NCI-H1930 (cell line): ENCODE measurements around the gene IL1RL1.

Source experiments
- DNase-seq, 2 experiments: peaks; one replicate each; lab custom pipeline; 2025; lab: John Stamatoyannopoulos, UW

Gene IL1RL1

DNA sequence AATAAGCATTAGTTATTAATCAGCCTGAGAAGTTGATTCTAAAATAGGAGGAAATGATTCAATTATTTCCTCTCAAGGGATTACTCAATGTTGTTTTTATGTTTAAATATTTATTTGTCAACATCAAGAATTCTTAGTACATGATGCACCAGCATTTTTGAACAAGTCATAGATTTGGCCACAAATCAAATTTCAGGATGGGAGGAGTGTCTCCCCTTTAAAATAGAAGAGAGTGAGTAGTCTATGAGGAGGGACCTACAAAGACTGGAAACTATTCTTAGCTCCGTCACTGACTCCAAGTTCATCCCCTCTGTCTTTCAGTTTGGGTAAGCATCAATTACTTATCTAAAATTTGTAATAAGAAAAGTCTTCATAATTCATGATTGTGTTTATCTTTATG is 25.6 kb downstream of the IL1RL1 start:
- no peak for DNase-seq

GRCh38 chr2:102337481-102338386 is 26.4 kb downstream of the IL1RL1 start:
- no peak for DNase-seq

DNA sequence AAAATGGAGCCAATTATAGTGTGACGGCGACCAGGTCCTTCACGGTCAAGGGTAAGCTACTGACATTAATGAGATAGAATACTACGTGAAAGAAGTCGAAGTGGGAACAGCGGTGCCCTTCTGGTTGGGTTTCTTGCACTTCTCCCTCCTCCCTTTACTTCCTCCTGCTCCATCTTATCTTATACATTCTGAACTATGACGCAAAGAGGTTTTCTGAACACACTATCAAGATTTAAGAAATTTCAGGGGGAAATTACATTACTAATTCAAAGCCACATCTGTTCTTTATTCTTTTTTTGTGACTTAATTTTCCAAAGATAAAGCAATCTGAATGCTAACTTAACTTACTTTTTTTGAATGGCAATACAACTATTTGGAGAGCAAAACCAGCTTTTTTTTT is 29.4 kb downstream of the IL1RL1 start:
- DNase-seq: no peak

- no peak for DNase-seq
Measured at GRCh38 chr2:102342888-102343287, 31.5 kb downstream of the IL1RL1 start.

GRCh38 chr2:102344397-102344796 is 33.0 kb downstream of the IL1RL1 start:
- no peak for DNase-seq

GRCh38 chr2:102345329-102345920 is 34.1 kb downstream of the IL1RL1 start:
- no peak for DNase-seq

DNA sequence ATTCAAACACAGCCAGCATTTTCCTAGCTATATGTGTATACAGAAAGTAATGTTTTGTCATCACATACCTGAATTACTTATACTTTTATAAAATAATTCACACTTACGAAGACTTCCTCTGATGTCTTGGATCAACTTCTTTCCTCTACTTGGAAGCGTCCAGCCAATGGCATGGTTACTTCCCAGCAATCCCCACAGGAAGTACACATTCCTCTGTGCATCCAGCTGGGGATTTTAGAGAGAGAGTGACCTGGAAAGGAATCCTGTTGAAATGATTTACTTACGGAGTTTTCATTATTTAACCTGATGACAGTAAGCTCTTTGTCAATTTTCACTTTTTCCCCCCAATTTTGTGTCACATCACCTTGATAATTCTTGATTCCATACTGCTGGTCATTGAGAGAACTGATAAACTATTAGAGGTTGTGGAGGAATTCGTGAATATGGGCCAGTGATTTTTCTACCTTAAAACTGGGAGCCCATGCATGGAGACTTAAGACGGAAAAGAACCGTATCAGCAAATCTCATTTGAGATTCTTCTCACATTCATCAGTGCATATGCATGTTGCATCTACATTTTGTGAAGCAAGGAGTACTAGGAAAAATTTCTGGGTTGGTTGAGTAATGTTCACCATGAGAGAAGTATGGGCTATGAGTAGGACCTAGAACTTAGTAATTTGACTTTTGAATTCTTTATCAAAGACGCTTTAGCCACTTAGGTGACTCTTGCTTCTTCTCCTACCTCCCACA is 35.2 kb downstream of the IL1RL1 start:
- DNase-seq: no peak

- no peak for DNase-seq
Measured at GRCh38 chr2:102350137-102350793, 38.9 kb downstream of the IL1RL1 start.

DNA sequence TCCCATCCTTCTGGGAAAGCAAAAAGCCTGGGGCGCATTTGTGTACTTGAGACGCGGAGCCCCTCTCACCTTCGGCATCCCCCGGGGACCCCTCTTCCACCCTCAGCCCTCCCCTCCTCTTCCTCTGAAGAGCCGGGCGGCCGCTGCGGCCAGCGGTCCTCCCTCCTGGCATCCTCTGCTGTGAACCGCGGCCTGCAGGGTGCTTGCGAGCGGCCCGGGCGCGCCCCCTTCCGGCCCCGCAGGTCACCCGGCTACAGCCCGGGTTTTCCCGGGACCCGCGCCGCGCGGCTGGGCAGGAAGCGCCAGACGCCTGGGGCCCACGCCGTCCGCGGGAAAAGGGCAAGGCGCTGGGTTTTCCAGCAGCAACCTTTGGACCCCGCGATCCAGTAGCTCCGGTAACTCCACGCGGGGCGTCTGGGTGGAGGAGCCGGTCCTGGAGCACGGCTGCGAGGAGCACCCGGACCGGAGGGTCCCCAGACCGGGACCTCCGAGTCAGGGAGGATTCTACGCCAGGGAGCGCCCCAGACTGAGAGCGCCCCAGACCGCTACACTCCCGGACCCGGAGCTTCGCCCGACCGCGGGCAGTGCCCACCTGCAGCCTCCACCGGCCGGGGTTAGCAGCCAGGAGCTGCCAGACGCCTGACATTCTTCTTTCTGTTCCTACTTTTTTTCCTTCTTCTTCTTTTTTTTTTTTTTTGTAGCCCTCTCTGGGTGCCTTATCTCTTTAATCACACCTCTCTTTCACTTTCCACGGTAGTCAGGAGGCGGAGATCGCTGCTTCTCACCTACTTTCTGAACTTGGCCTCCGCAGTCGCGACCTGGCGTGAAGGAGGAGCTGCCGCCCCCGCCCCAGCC is 44.4 kb downstream of the IL1RL1 start, which contains the start of gene IL18R1:
Gene IL18R1, plus strand, starts transcription at position 271 of the 855 bp plus-strand sequence. CDS start 6,865 bp downstream, outside the sequence.
- DNase-seq: peak; percentile 56 to 72

DNA sequence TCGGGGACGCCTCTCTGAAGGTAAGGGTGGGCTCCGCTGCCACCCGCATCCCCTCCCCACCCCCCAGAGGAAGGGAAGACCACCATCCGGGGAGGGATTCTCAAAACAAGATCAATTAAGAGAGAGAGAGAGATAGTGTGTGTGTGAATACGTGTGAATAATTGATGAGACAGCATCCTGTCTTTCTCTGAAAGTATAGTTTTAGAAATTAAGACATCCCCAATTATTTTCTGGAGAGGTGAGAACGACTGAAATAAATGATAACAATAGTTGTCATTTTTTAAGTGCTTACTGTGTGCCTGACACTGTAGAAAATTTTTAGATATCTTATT is 45.0 kb downstream of the IL1RL1 start:
- no peak for DNase-seq

DNA sequence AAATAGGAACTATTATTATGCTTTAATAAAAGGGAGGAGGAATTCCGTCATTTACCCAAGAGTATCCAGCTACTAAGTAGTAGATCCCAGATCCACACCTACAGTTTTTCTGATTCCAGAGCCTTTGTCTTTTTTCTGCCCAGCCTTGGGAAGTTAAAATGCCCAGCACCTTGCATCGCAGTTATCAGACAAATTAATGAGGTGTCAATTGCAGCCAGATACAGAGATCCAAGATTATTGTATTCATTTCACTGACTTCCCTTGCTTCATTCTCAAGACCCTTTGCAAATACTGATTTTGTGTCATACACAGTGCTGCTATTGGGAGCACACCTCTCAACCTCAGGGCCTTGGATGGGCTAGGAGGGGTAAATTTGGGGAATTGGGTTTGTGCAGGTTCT is 45.4 kb downstream of the IL1RL1 start:
- DNase-seq: no peak

DNA sequence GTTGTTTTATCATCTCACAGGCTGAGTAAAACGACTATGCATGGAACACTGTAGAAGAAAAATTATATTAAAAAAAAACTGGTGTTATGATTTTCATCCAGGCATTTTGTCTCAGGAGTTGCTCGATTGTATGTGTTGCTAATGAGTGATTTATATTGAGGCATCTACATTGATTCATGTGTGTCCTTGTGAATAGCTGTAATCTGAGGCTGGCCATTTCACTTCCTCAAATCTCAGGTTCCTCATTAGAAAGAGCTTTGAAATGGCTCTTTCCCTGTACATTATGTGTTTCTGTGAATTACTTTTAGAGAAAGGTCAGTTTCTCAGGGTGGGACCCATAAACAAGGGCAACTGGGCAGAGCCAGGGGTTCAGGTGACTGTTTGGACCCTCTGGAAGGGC is 46.6 kb downstream of the IL1RL1 start:
- DNase-seq: no peak

DNA sequence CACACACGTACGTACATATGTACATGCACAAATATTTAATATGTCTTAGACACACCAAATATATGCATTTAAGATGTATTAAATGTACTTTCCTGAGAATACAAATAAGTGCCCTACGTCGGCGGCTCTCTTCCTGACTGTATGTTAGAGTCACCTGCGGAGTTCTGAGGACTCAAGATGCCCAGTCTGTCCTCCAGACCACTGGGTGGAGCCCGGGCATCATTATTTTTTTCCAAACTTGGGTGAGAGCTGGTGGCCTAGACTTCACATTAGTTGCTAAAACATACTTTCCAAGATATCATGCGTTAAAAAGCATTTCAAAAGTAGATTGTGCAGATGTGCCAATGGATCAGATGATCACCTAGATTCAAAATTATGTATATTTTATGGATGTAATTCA is 47.1 kb downstream of the IL1RL1 start:
- no peak for DNase-seq

DNA sequence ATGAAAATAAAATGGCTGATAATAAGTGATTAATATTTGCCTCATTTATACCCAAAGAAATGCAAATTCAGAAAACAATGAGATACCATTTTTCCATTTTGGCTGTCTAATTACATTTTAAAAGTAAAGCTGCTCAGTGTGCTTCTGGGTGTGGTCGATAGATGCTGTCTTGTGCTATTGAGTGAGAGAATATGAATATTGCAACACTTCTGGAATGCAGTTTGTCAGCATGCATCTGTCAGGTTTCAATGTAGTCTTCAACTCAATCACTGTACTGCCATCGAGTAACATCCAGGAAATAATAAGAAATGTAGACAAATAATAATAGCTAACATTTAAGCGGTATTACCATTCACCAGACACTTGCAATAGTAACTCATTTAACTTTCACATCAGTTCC is 48.2 kb downstream of the IL1RL1 start:
- no peak for DNase-seq

- DNase-seq: no peak
Measured at GRCh38 chr2:102361632-102362241, 50.4 kb downstream of the IL1RL1 start.

GRCh38 chr2:102365763-102366162 is 54.4 kb downstream of the IL1RL1 start:
- no peak for DNase-seq

DNA sequence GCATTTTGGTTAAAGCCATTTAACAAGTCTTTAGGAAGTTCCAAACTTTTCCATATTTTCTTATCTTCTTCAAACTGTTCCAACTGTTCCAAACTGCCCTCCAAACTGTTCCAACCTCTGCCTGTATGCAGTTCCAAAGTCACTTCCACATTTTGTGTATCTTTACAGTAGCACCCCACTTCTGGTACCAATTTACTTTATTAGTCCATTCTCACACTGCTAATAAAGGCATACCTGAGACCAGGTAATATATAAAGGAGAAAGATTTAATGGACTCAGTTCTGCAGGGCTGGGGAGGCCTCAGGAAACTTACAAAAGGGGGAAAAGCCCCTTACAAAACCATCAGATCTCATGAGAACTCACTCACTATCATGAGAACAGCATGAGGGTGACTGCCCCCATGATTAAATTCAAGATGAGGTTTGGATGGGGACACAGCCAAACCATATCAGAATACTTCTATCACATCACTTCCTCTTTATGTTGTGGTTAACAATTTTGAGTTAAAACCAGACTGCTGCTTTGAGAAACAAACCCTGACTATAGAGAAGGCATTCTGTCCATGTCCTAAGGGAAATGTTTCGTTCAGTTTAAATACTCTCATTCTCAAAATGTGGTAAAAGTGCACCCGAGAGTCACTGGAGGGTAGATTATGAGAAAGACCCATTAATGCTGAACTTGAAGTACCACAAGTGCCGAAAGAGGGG is 55.2 kb downstream of the IL1RL1 start:
- DNase-seq: no peak

DNA sequence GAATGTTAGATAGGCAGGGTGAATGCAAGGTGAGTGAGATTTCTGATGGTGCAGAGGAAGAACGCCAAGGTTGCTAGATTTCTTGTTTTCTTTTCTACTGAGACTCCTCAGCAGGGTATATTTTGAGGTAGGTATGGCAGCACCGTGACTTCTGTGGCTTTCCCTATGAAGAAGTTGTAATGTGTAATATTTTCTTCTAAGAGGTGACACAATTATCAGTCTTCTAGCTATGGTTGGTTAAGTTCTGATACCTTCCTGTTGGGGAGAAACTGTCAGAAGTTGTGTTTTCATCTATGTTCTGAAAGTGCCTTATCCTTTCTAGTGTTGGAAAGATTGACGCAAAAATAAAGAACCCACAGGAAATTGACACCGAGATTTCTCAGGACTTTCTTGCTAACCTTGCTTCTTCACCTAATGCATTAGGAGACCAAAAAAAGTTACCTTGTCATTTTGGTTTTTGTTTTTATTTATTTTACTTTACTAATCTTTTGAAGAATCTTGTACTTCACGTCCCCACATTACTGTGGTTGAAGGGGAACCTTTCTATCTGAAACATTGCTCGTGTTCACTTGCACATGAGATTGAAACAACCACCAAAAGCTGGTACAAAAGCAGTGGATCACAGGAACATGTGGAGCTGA is 56.1 kb downstream of the IL1RL1 start:
- no peak for DNase-seq

GRCh38 chr2:102368461-102369109 is 57.2 kb downstream of the IL1RL1 start:
- no peak for DNase-seq
